HFF-Myc (cell line): ENCODE measurements around the gene ARL5B.

Experiments
- DNase-seq: peaks from one replicate; pipeline ENCODE4 v3.0.0-alpha.2; 2011; ENCODE audit warnings: low read depth; ENCODE audit errors: extremely low read depth
- H3K4me3 ChIP-seq: replicated peaks from 2 replicates; pipeline ENCODE4 v1.5.1; 2011; ENCODE audit warnings: low read depth, mild to moderate bottlenecking, control low read depth, low read length
- CTCF ChIP-seq: IDR thresholded peaks from 2 replicates; pipeline ENCODE4 v1.5.1; 2012; ENCODE audit warnings: mild to moderate bottlenecking, low read depth, low read length, control low read depth; ENCODE audit errors: missing control alignments

Gene ARL5B

GRCh38 chr10:18687195-18687594 lies 28.0 kb downstream of the ARL5B start:
- H3K4me3 ChIP-seq: no peak overlapping the region
- DNase-seq: no peak
- no peak for TF ChIP-seq CTCF

- H3K4me3 ChIP-seq: no peak overlapping the region
- no peak for TF ChIP-seq CTCF
Observed at GRCh38 chr10:18687706-18688105, 28.5 kb downstream of the ARL5B start.

GRCh38 chr10:18689498-18689897 lies 30.3 kb downstream of the ARL5B start:
- H3K4me3 ChIP-seq: no peak overlapping the region
- TF ChIP-seq CTCF: no peak
- DNase-seq: no peak

More at GRCh38 chr10:18687706-18688105, 28.5 kb downstream of the ARL5B start:
- no peak for DNase-seq

- no peak for DNase-seq
- H3K4me3 ChIP-seq: no peak overlapping the region
- no peak for TF ChIP-seq CTCF
Observed at GRCh38 chr10:18690541-18690940, 31.3 kb downstream of the ARL5B start.

DNA sequence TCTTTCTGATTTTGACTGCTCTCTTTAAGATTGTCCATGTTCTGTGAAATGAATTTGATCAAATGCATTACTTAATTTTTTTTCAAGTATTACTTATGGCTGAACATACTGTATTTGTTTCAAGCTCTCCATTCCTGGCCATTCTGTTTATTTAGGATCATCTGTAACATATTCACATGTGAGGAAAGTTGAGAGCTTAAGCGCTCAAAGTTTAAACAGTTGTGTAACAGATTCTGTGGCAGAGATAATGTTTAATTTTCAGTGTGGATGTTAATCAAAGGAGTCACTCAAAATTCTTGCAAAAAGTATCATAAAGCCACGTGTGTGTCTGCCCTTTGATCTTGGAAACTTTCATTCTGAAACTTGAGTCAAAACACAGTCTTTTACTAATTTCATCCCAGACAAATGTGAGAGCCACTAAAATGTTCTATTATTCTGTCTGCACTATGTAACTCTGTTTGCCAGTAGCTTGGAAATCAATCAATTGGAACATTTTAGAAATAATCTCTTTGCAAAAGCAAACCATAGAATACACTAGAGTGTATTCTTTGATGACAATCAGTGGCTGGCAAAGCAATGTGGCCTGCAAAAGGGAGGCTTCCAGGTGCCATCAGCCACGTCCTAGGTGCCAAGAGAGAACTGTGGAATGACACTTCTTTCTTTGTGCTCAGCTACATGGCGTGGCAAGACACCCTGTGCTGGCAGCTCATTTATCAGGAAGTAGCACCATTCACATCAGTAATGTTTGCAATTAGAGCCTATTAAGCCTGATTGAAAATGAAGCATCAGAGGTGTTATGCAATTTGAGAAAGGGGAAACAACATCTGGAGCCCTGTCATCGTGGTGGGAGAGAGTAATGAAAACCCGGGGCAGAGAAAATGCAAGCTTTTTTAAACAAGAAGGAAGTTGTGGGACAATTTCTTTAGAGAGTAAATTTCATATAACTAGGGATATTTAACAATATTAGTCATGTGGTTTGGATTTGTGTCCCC lies 40.9 kb downstream of the ARL5B start:
- TF ChIP-seq CTCF: no peak
- DNase-seq: no peak
- H3K4me3 ChIP-seq: no peak overlapping the region

DNA sequence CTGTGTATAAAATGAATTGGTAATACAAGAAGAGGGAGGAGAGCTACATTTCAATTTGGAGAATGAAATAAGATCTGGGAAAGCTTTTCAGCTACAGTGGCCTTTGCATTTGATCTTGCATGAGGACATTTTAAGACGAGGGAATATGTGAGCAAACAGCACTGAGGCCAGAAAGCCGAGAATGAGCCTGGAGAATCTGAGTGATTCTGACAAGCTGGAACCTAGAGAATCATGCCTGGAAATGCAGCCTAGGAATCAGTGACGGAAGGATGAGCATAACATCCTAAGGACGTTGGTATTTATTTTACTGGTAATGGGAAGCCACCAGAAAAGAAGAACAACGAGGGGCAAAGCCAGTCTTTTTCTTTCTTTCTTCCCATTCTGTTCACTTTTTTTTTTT lies 44.3 kb downstream of the ARL5B start:
- no peak overlapping the region for H3K4me3 ChIP-seq
- no peak for TF ChIP-seq CTCF
- no peak for DNase-seq

GRCh38 chr10:18710201-18710653 lies 51.0 kb downstream of the ARL5B start:
- TF ChIP-seq CTCF: no peak
- DNase-seq: no peak

More at GRCh38 chr10:18710201-18710653, 51.0 kb downstream of the ARL5B start:
- no peak overlapping the region for H3K4me3 ChIP-seq
